Activated CD4-positive, alpha-beta memory T cell treated with anti-CD3 and anti-CD28 coated beads for 36 hours (primary cell): ENCODE results near the gene ASGR1. TPM values are rescaled to one million over a fixed set of nuclear protein-coding genes. Genes with fewer than 3 reads are reported as not detected.

Source experiments
- CTCF ChIA-PET: fragments of 350-600 bp; sonication (Branson Sonifier 250); formaldehyde crosslinking; loops from one replicate; lab custom pipeline; 2021; ENCODE audit warnings: antibody characterized with exemption, inconsistent platforms; lab: Charles Lee
- POLR2A ChIA-PET: fragments of 350-600 bp; sonication (Branson Sonifier 250); formaldehyde crosslinking; loops from one replicate; lab custom pipeline; 2021; ENCODE audit warnings: antibody characterized with exemption; lab: Charles Lee
- DNase-seq: peaks from one replicate; pipeline ENCODE4 v3.0.0-alpha.2; 2020
- H3K27ac Mint-ChIP-seq: one replicate; pipeline ENCODE4 v1.8.0; 2021; ENCODE audit warnings: mixed read lengths
- H3K27me3 Mint-ChIP-seq: one replicate; pipeline ENCODE4 v1.8.0; 2021; ENCODE audit warnings: mixed read lengths
- H3K36me3 Mint-ChIP-seq: one replicate; pipeline ENCODE4 v1.8.0; 2021; ENCODE audit warnings: mixed read lengths
- H3K4me1 Mint-ChIP-seq: one replicate; pipeline ENCODE4 v1.8.0; 2021; ENCODE audit warnings: low read depth, mixed read lengths
- H3K4me3 Mint-ChIP-seq: one replicate; pipeline ENCODE4 v1.8.0; 2021; ENCODE audit warnings: mild to moderate bottlenecking, mixed read lengths
- H3K9me3 Mint-ChIP-seq: one replicate; pipeline ENCODE4 v1.8.0; 2021; ENCODE audit warnings: mixed read lengths
- intact Hi-C: fragments of 100-400 bp; cut with micrococcal nuclease; formaldehyde crosslinking; loops from one replicate; pipeline ENCODE4 v1.15.1; 2023
- total RNA-seq, 2 experiments: library from RNA; stranded (reverse); gene quantifications; one replicate each; pipeline ENCODE4 v1.2.3, GENCODE V29; 2021

The ASGR1 gene
- total RNA-seq, 2 experiments from 2014 or later = 0.76 to 1.2 TPM

DNA sequence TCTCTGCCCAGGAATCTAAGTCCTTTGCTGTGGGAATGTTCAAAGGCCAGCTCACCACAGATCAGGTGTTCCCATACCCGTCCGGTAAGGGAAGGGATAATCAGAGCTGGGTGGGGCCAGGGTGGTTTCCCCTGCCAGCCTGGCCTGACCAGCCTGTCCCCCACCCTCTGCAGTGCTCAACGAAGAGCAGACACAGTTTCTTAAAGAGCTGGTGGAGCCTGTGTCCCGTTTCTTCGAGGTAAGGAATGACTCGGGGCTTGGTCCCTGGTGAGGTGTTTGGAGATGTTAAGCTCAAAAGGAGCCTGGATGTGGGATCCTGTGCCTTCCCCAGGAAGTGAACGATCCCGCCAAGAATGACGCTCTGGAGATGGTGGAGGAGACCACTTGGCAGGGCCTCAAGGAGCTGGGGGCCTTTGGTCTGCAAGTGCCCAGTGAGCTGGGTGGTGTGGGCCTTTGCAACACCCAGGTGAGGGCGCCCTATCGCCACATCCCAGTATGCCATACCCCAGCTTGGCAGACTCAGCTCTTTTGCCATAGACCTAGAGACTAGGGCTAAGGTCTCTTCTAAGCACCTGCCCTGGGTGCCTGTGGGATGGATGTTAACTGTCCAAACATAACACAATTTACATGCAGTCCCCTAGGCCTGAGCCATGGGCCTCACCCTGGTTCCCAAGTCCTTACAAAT is 41.6 kb upstream of the ASGR1 start:
- Mint-ChIP-seq H3K9me3 (no peaks in the 10 kb centered on the region), H3K4me1 (peaks cover 45% of the 10 kb centered on the region), H3K27ac (peak overlapping the region; percentile 92), H3K4me3 (peak overlapping the region; percentile 90), H3K27me3 (no peaks in the 10 kb centered on the region), H3K36me3 (peaks cover 28% of the 10 kb centered on the region)
- POLR2A ChIA-PET = interaction anchor here (0.5 to 4.9 kb wide), 10 partner anchors 9 to 641 kb away, joined by 3 to 33 read pairs (median 4); partner anchors contain the start of genes DVL2, GABARAP and PHF23
- CTCF ChIA-PET = interaction anchor here (0.8 to 4.2 kb wide), 14 partner anchors 9 to 340 kb away, joined by 3 to 48 read pairs (median 8); partner anchors contain the start of genes CTDNEP1, DVL2, ELP5 and GABARAP
- intact Hi-C loops = loop anchor here (1.0 to 2.0 kb wide), 2 partner anchors 14 to 76 kb away; partner anchors contain the start of gene DVL2
- DNase-seq = peak; percentile 82

DNA sequence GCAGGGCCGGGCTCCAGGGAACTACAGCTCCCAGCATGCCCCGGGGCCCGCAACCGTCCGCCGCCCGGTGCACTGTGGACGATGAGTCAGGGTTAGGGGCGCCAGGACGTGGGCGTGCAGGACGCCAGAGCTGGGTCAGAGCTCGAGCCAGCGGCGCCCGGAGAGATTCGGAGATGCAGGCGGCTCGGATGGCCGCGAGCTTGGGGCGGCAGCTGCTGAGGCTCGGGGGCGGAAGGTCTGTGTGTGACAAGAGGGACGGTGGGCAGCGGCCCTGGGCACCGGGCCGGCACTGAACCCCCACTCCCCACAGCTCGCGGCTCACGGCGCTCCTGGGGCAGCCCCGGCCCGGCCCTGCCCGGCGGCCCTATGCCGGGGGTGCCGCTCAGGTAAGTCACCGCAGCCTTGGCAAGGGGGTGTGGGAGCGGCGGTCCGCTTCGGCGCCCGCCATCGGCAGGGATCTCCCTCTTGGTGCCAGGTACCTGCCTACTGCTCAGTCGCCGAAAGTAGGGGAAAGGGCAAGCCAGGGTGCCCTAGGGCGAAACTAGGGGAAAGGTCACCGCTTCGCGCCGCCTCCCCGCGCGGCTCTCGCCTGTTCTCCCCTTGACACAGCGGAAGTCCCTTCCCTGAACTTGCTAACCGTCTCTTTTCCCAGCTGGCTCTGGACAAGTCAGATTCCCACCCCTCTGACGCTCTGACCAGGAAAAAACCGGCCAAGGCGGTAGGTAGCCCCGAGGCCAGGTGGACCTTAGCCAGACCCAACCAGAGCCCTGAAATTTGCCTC is 40.8 kb upstream of the ASGR1 start, which contains the start of the genes ACADVL and DLG4:
Gene ACADVL (plus strand): TSS at position 127 of the 781 bp plus-strand sequence. CDS start 47 bp downstream, at position 174.
Gene DLG4 (minus strand): TSS at position 25 of the 781 bp plus-strand sequence.
- intact Hi-C loops = loop anchor here (2.0 kb wide), 1 partner anchor 77 kb away; no protein-coding TSS in a partner anchor
- Mint-ChIP-seq H3K4me1 (peaks cover 53% of the 10 kb centered on the region), H3K9me3 (no peaks in the 10 kb centered on the region), H3K4me3 (peak within 1 kb of the TSS; percentile 90), H3K36me3 (peaks cover 25% of the 10 kb centered on the region), H3K27me3 (no peaks in the 10 kb centered on the region), H3K27ac (peak within 1 kb of the TSS; percentile 92)
- POLR2A ChIA-PET = interaction anchor here (0.6 to 4.9 kb wide), 11 partner anchors 10 to 175 kb away, joined by 3 to 33 read pairs (median 4); partner anchors contain the start of genes DVL2, GABARAP and PHF23
- CTCF ChIA-PET = interaction anchor here (0.8 to 4.2 kb wide), 15 partner anchors 10 to 174 kb away, joined by 3 to 48 read pairs (median 8); partner anchors contain the start of genes CTDNEP1, DVL2, ELP5 and GABARAP
- DNase-seq = peak; percentile 90

DNA sequence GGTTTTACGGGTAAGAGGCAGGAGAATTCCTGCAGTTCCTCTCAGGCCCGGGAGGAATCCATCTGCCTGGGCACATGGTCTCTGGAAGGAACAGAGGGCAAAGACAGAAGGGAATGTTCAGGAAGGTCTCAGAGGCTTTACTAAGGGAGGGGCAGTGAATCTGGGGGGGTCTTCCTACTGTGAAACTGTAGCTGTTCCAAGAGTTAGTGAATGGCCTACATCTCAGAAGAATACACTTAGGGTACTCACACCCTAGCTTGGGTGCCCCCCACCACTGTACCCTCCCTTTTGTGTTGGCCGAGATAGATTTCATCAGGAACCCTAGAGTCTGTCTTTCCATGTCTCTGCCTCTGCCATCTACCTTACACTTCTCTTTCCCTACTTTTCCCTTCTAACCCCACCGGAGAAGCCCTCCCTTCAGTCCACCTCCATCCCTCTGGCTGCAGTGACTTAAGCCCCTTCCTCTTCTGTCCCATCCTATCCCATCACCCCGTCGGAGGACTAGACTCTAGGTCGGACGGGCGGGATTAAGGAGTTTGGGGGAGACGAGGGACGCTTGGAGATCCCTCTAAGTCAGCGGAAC is 40.1 kb upstream of the ASGR1 start:
- Mint-ChIP-seq H3K27ac (peak overlapping the region; percentile 92), H3K4me3 (peak overlapping the region; percentile 90), H3K36me3 (peaks cover 25% of the 10 kb centered on the region), H3K9me3 (no peaks in the 10 kb centered on the region), H3K4me1 (peaks cover 56% of the 10 kb centered on the region), H3K27me3 (peaks cover 1% of the 10 kb centered on the region)
- ChIA-PET POLR2A (interaction anchor here (0.6 to 4.9 kb wide), 6 partner anchors 11 to 173 kb away, joined by 3 to 33 read pairs (median 5); partner anchors contain the start of genes DVL2, GABARAP and PHF23), CTCF (interaction anchor here (0.9 to 4.2 kb wide), 8 partner anchors 10 to 173 kb away, joined by 3 to 48 read pairs (median 8); partner anchors contain the start of genes GABARAP and PHF23)
- intact Hi-C loops = no loop called here
- no peak for DNase-seq

DNA sequence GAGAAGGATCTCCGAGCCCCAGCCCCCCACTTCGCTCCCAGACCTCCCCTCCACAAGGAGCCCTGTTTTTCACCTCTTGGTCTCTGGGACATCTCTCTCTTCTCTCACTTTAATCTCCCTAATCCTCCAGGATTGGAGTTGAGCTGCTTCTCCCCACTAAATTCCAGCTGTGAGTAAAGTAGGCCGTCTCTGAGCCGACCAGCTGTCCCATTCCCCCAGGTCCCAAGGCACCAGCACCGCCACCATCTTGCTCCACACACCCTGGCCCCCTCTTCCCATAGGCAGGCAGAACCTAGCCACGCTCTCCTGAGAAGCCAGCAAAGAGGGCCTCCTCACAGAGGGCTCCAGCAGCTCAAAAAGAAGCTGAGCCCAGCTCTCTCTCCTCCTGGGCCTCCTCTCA is 39.6 kb upstream of the ASGR1 start:
- Mint-ChIP-seq H3K27ac (peak overlapping the region; percentile 92), H3K4me3 (no peak overlapping the region), H3K4me1 (peaks cover 61% of the 10 kb centered on the region), H3K9me3 (no peaks in the 10 kb centered on the region), H3K27me3 (peaks cover 1% of the 10 kb centered on the region), H3K36me3 (peaks cover 21% of the 10 kb centered on the region)
- DNase-seq = no peak
- intact Hi-C loops = no loop called here
- POLR2A ChIA-PET = interaction anchor here (1.5 to 3.2 kb wide), 4 partner anchors 11 to 173 kb away, joined by 4 to 19 read pairs (median 5); partner anchors contain the start of genes GABARAP and PHF23
- CTCF ChIA-PET = interaction anchor here (0.9 to 4.2 kb wide), 5 partner anchors 14 to 173 kb away, joined by 3 to 48 read pairs (median 19); partner anchors contain the start of genes GABARAP and PHF23

GRCh38 chr17:7218166-7218565 is 39.0 kb upstream of the ASGR1 start:
- DNase-seq = no peak
- H3K36me3 Mint-ChIP-seq = peaks cover 15% of the 10 kb centered on the region
- no peak overlapping the region for H3K4me3 Mint-ChIP-seq
- H3K27me3 Mint-ChIP-seq = peaks cover 1% of the 10 kb centered on the region
- H3K4me1 Mint-ChIP-seq = peaks cover 67% of the 10 kb centered on the region
- ChIA-PET POLR2A (interaction anchor here (0.6 to 3.2 kb wide), 4 partner anchors 21 to 172 kb away, joined by 4 to 19 read pairs (median 4); partner anchors contain the start of genes GABARAP and PHF23), CTCF (interaction anchor here (4.2 kb wide), 1 partner anchor 20 kb away, joined by 34 read pairs; the partner anchor contains the start of gene PHF23)
- intact Hi-C loops = no loop called here
- no peak overlapping the region for H3K27ac Mint-ChIP-seq
- no peaks in the 10 kb centered on the region for H3K9me3 Mint-ChIP-seq

DNA sequence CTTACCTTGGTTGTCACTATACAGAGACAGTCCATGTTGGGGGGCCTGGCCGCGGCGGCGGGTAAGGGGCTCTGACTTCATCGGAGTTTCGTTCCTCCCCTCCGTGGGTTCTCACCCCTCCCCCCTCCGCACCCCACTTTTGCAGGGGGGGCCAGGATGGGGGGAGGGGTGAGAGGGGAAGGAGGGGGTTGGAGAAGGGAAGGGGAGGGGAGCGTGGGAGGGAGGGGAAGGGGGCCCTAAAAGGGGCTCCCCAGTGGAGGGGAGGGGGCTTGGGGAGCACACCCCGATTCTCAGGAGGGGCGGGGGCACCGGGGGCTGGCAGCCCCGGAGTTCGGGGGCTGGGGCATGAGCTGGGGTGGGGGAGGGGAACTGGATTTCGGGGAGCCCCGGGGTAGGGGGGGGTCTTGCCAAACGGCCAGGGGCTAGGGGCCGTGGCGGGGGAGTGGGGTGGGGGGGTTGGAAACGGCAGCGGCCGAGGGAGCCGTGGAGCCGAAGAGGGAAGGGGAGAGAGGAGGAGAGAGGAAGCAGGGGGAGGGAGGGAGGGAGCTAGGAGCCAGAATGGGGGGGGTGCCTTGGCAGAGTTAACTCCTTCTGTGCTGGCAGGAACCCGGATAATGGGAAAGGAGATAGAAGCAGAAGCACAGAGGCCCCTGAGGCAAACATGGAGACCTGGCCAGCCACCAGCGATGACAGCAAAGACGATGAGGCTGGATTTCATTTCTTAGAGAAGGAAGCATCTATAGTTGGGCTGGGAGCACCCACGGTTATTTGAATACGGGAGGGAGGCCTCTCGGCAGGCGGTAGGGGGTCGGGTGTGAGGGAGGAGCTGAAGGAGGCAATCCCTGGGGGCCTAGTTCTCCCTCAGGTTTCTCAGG is 38.2 kb upstream of the ASGR1 start:
- POLR2A ChIA-PET = interaction anchor here (0.6 kb wide), 1 partner anchor 89 kb away, joined by 4 read pairs; no protein-coding TSS in a partner anchor
- Mint-ChIP-seq H3K9me3 (no peaks in the 10 kb centered on the region), H3K36me3 (peaks cover 9% of the 10 kb centered on the region), H3K27ac (peak overlapping the region; percentile 38), H3K4me3 (peak overlapping the region; percentile 55), H3K4me1 (peaks cover 67% of the 10 kb centered on the region), H3K27me3 (peaks cover 1% of the 10 kb centered on the region)
- intact Hi-C loops = no loop called here
- DNase-seq = peak; percentile 42
- CTCF ChIA-PET = no interaction called here

GRCh38 chr17:7216242-7217112 is 37.3 kb upstream of the ASGR1 start:
- ChIA-PET CTCF (no interaction called here), POLR2A (interaction anchor here (0.5 kb wide), 1 partner anchor 1011 kb away, joined by 3 read pairs; no protein-coding TSS in a partner anchor)
- no peaks in the 10 kb centered on the region for H3K9me3 Mint-ChIP-seq
- H3K4me3 Mint-ChIP-seq = peak overlapping the region; percentile 33
- peaks cover 4% of the 10 kb centered on the region for H3K36me3 Mint-ChIP-seq
- H3K27ac Mint-ChIP-seq = peak overlapping the region; percentile 62
- DNase-seq = no peak
- peaks cover 7% of the 10 kb centered on the region for H3K27me3 Mint-ChIP-seq
- H3K4me1 Mint-ChIP-seq = peaks cover 65% of the 10 kb centered on the region
- intact Hi-C loops = no loop called here

- Mint-ChIP-seq H3K27ac (no peak overlapping the region), H3K9me3 (no peaks in the 10 kb centered on the region), H3K4me1 (peaks cover 58% of the 10 kb centered on the region), H3K4me3 (no peak overlapping the region), H3K36me3 (no peaks in the 10 kb centered on the region), H3K27me3 (peaks cover 7% of the 10 kb centered on the region)
- intact Hi-C loops = loop anchor here (2.0 kb wide), 1 partner anchor 91 kb away; the partner anchor contains the start of gene EIF5A
- ChIA-PET CTCF (interaction anchor here (2.0 kb wide), 1 partner anchor 114 kb away, joined by 5 read pairs; the partner anchor contains the start of gene NEURL4), POLR2A (interaction anchor here (0.5 kb wide), 1 partner anchor 1011 kb away, joined by 3 read pairs; no protein-coding TSS in a partner anchor)
- DNase-seq = no peak
Observed at GRCh38 chr17:7215652-7216180, 36.5 kb upstream of the ASGR1 start.

GRCh38 chr17:7215136-7215638 is 36.0 kb upstream of the ASGR1 start:
- POLR2A ChIA-PET = interaction anchor here (1.0 to 1.7 kb wide), 2 partner anchors 10 to 180 kb away, joined by 4 to 7 read pairs; partner anchors contain the start of gene SLC16A13

More at GRCh38 chr17:7215136-7215638, 36.0 kb upstream of the ASGR1 start:
- H3K27ac Mint-ChIP-seq = peak overlapping the region; percentile 89
- intact Hi-C loops = loop anchor here (2.0 kb wide), 1 partner anchor 92 kb away; the partner anchor contains the start of gene EIF5A
- peak overlapping the region; percentile 85 for H3K4me3 Mint-ChIP-seq
- H3K36me3 Mint-ChIP-seq = no peaks in the 10 kb centered on the region
- peaks cover 7% of the 10 kb centered on the region for H3K27me3 Mint-ChIP-seq
- CTCF ChIA-PET = interaction anchor here (1.2 to 2.4 kb wide), 5 partner anchors 19 to 169 kb away, joined by 4 to 10 read pairs (median 5); partner anchors contain the start of genes DVL2 and NEURL4
- H3K9me3 Mint-ChIP-seq = no peaks in the 10 kb centered on the region
- no peak for DNase-seq
- peaks cover 53% of the 10 kb centered on the region for H3K4me1 Mint-ChIP-seq
